ENCODE measurements around the gene INPP4A. TPM values are rescaled to one million over a fixed set of nuclear protein-coding genes. Genes with fewer than 3 reads are reported as not detected.

The INPP4A gene
- total RNA-seq, 1 donor = 52.8 TPM

DNA sequence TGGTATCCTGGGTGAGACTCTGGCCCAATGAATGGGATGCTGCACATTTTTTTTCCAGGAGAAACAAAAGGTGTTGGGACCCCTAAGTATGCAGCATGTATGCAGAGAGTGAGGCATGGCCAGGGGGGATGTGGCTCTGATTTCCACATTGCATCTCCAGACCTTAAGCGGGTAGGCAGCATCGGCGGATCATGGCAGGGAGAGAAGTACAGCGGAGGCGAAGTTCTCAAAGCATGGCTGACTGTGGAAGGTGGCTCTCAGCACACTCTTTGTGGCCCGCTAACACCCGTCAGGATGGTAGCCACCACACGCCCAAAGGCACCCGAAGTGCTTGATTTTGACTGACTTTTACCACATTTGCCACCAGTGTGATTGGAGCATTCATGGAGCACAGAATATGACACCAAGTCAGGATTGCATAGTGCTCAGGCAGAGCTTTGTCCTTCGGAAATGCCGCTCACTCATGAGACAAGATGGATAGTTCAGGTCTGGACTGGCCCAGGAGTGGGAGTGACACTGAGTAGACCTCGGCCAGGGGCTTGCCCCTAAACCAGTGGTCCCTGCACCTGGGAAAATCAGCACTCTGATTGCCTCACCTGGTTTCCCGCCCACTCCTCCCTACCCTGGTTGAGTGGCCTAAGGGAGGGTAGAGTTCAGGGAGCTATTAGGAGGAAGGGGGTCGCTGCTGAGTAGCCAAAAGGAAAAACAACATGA, 14.2 kb downstream of the INPP4A start:
- no peak for DNase-seq (ENCODE audit: low read depth in 2 of 3, low spot score in 2 of 3)

GRCh38 chr2:98459496-98460175, 15.0 kb downstream of the INPP4A start:
- DNase-seq (ENCODE audit: low read depth in 2 of 3, low spot score in 2 of 3) = no peak

DNA sequence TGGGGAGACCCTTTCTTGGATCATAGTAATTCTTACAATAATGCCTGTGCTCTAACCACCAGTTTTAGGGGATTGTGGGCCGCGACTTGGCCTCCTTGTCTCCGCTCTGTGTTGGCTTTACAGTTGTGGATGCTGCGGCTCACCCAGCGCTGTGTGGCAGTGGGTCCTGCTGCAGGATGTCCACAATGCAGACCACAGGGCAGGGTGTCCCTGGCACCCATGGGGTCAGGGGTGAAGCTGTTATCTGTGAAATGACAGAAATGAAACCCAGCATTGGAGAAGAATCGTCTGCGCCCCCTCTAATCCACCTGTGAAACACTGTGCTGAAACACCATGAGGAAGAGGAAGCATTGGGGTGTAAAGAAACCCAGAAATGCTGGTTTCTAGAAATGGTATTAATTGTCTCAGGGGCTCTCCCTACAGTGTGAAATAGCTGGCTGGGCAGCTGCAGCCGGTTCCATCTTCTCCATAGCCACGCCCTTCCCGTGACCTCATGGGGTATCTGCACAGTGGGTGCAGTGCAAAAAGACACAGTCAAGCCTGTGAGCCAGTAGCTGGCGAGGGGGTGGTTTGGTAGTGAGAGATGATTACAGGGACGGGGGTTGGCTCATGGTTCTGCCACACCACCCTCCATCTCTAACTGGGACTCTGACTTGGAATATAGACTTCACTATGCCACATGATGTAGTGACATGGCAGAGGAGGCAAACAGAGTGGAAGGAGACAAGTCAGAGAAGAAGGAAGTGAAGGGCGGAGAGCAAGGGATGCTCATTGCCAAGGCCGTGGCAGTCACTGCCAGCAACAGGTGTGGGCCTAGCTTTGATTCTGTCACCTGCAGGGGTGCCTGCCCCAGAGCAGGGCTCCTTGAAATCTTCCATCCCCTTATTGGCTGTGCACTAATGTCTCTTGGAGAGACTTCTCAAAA, 16.2 kb downstream of the INPP4A start:
- no peak for DNase-seq (ENCODE audit: low read depth in 2 of 3, low spot score in 2 of 3)

DNA sequence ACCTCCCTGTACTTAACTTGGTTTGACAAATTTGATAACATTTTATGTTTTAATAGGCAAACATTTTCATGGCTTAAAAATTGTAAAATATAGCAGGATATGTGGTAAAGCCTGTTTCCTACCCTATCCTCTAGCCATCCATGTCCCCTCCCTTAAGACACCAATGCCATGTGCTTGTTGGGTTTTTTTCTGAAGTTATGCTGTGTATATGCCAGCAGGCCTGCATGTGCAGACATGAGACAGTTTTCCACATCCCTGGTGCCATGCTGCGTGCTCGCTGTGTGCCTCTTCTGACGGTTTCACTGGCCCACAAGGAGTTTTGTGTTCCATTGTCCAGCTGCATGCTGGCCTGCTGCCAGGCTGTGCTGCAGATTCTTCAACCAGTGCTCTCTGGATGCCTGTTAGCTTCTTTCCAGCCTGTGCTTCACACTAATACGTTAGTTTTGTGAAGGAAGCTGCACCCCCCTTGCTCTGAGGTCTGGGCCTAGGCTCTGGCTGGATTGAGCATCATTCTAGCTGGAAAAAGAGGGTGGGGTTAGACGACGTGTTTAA, 16.9 kb downstream of the INPP4A start:
- DNase-seq (ENCODE audit: low read depth in 2 of 3, low spot score in 2 of 3) = peak in 1 of 3 donors; percentile 45

- DNase-seq (ENCODE audit: low read depth in 2 of 3, low spot score in 2 of 3) = no peak
These were observed 18.4 kb downstream of the INPP4A start for GRCh38 chr2:98463081-98463481.

GRCh38 chr2:98463551-98463971, 18.9 kb downstream of the INPP4A start:
- DNase-seq (ENCODE audit: low read depth in 2 of 3, low spot score in 2 of 3) = no peak

GRCh38 chr2:98463988-98464771, 19.5 kb downstream of the INPP4A start:
- DNase-seq (ENCODE audit: low read depth in 2 of 3, low spot score in 2 of 3) = peak in 1 of 3 donors; percentile 73

GRCh38 chr2:98464772-98465310, 20.2 kb downstream of the INPP4A start:
- peak in 2 of 3 donors; percentile 71 to 81 for DNase-seq (ENCODE audit: low read depth in 2 of 3, low spot score in 2 of 3)

- peak in 2 of 3 donors; percentile 90 to 94 for DNase-seq (ENCODE audit: low read depth in 2 of 3, low spot score in 2 of 3)
These were observed 21.0 kb downstream of the INPP4A start for GRCh38 chr2:98465456-98466226.

GRCh38 chr2:98467082-98467536, 22.5 kb downstream of the INPP4A start:
- no peak for DNase-seq (ENCODE audit: low read depth in 2 of 3, low spot score in 2 of 3)

- DNase-seq (ENCODE audit: low read depth in 2 of 3, low spot score in 2 of 3) = no peak
These were observed 23.0 kb downstream of the INPP4A start for GRCh38 chr2:98467652-98468051.

GRCh38 chr2:98468621-98469236, 24.1 kb downstream of the INPP4A start:
- no peak for DNase-seq (ENCODE audit: low read depth in 2 of 3, low spot score in 2 of 3)

DNA sequence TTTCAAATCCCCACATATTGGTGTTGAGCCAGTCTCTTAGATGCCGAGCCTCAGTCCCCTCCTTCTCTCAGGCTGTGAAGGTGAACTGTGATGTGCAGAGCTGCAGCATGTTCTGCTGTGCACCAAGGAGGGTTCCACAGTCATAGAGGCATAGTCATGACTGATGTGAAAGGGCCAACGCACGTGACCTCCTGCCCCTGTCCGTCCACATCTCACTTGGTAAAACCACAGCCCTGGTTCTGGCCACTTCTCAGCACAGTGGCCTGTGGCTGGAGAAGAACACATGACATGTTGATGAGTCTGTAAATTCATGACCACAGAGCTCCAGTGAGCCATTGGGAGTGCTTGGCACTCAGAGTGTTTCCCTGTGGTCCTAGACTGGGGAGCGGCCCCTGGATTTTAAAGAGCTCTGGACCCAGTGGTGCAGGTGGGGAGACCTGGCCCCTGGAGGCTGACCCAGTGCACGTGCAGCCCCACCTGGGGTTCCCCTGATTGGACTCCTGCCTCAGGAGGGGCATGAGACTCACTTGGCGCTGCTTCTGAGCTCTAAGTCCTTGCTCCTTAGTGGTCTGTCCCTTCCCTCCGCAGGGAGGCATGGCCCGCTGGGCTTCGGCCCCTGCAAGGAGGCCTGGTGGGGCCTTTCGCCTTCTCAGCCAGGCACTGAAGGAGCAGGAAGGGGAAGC, 25.3 kb downstream of the INPP4A start:
- DNase-seq (ENCODE audit: low read depth in 2 of 3, low spot score in 2 of 3) = no peak

GRCh38 chr2:98470851-98471255, 26.2 kb downstream of the INPP4A start:
- no peak for DNase-seq (ENCODE audit: low read depth in 2 of 3, low spot score in 2 of 3)

GRCh38 chr2:98471402-98472131, 26.9 kb downstream of the INPP4A start:
- DNase-seq (ENCODE audit: low read depth in 2 of 3, low spot score in 2 of 3) = no peak

DNA sequence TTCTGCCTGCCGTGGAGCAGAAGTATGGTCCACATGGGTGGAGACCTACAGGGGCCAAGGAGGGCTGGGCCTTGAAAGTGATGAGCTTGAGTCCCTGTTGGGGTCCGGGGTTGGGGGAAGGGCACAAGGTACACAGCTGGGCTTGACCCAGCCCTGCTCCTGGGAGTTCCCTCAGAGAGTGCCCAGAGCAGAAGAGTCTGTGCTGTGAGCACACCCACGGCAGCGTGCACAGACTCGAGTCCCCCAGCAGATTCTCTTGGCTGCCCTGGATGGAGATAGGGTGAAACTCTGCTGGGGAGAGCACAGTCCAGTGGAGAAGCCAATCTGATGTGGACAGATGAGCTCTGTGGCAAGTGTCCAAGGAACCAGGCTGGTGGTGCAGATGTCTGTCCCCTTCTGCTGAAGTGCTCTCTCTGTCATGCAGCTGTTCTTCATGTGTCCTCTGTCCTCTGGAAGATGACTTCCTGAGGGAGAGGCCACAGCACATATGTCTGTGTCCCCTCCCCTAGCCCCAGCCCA, 27.5 kb downstream of the INPP4A start:
- no peak for DNase-seq (ENCODE audit: low read depth in 2 of 3, low spot score in 2 of 3)
